Measurements from ENCODE around the gene VAV2. TPM values are rescaled to one million over a fixed set of nuclear protein-coding genes. Genes with fewer than 3 reads are reported as not detected.

Gene VAV2
- total and polyA plus RNA-seq, 11 donors: 3.3 to 9.9 (median 5.3) TPM

GRCh38 chr9:133774799-133775198, 217.3 kb downstream of the VAV2 start:
- WGBS, 4 donors: 91 to 99% (median 95%) methylated on average over 11 to 16 of the region's 16 CpGs
- H3K36me3 ChIP-seq: peaks cover 0 to 74% (median 14%) of the 10 kb centered on the region in 9 donors
- H3K4me3 ChIP-seq: no peak overlapping the region
- intact Hi-C loops (cut with DNase I): no loop called here
- DNase-seq: peak in 2 of 5 donors; percentile 18 to 37
- peaks cover 0 to 19% (median 4%) of the 10 kb centered on the region in 12 donors for H3K4me1 ChIP-seq
- TF ChIP-seq POLR2A (IDR thresholded peaks at IDR 0.05): no peak
- no peak for TF ChIP-seq CTCF (IDR thresholded peaks at IDR 0.05)
- H3K9me3 ChIP-seq: peaks cover 0 to 12% (median 0%) of the 10 kb centered on the region in 12 donors
- H3K27me3 ChIP-seq: no peaks in the 10 kb centered on the region
- H3K27ac ChIP-seq: no peak overlapping the region
- ATAC-seq: no peak

- Histone ChIP-seq H3K4me1 (peaks cover 0 to 19% (median 4%) of the 10 kb centered on the region in 12 donors), H3K27me3 (no peaks in the 10 kb centered on the region), H3K4me3 (no peak overlapping the region), H3K9me3 (peaks cover 0 to 12% (median 0%) of the 10 kb centered on the region in 12 donors), H3K36me3 (peaks cover 0 to 73% (median 14%) of the 10 kb centered on the region in 9 donors), H3K27ac (no peak overlapping the region)
- 88 to 99% (median 99%) methylated on average over 7 to 9 of the region's 9 CpGs for WGBS, 4 donors
- TF ChIP-seq POLR2A (IDR thresholded peaks at IDR 0.05) (no peak), CTCF (IDR thresholded peaks at IDR 0.05) (no peak)
- DNase-seq (peak in 2 of 5 donors; percentile 4 to 32), ATAC-seq (no peak)
- intact Hi-C loops (cut with DNase I): no loop called here
These were observed 218.1 kb downstream of the VAV2 start for GRCh38 chr9:133773889-133774655.

GRCh38 chr9:133772581-133772980, 219.5 kb downstream of the VAV2 start:
- Histone ChIP-seq H3K27me3 (no peaks in the 10 kb centered on the region), H3K36me3 (peaks cover 0 to 73% (median 24%) of the 10 kb centered on the region in 9 donors), H3K27ac (no peak overlapping the region), H3K4me1 (peaks cover 0 to 16% (median 4%) of the 10 kb centered on the region in 12 donors), H3K9me3 (peaks cover 0 to 18% (median under 1%) of the 10 kb centered on the region in 12 donors), H3K4me3 (no peak overlapping the region)
- ATAC-seq (no peak), DNase-seq (peak in 1 of 5 donors; percentile 15)
- 92 to 100% (median 98%) methylated on average over 7 of the region's 7 CpGs for WGBS, 4 donors
- TF ChIP-seq CTCF (IDR thresholded peaks at IDR 0.05) (no peak), POLR2A (IDR thresholded peaks at IDR 0.05) (no peak)
- intact Hi-C loops (cut with DNase I): no loop called here

Measured in heart left ventricle (tissue), 16 donors.